Trophoblast cell (in vitro differentiated cells and primary cell): ENCODE data around the gene TACC3.

Source experiments
- DNase-seq, 2 donors: peaks; one replicate each; pipeline ENCODE4 v3.0.0-alpha.2; 2016
- H2AFZ ChIP-seq: 2 replicates; pipeline ENCODE4 v1.6.1; 2013; ENCODE audit warnings: low read length, moderate library complexity, mild to moderate bottlenecking; ENCODE audit not compliant: insufficient read depth, poor library complexity
- H2AK5ac ChIP-seq: 2 replicates; pipeline ENCODE4 v1.6.1; 2013; ENCODE audit warnings: mild to moderate bottlenecking, low read length
- H2BK120ac ChIP-seq: 2 replicates; pipeline ENCODE4 v1.6.1; 2013; ENCODE audit warnings: low read length, mild to moderate bottlenecking, moderate library complexity; ENCODE audit not compliant: insufficient read depth, poor library complexity
- H2BK12ac ChIP-seq: 2 replicates; pipeline ENCODE4 v1.6.1; 2013; ENCODE audit warnings: mild to moderate bottlenecking, low read length, moderate library complexity
- H2BK5ac ChIP-seq: 2 replicates; pipeline ENCODE4 v1.6.1; 2013; ENCODE audit warnings: low read length, low read depth, moderate library complexity, mild to moderate bottlenecking; ENCODE audit not compliant: poor library complexity
- H3K14ac ChIP-seq: 2 replicates; pipeline ENCODE4 v1.6.1; 2013; ENCODE audit warnings: mild to moderate bottlenecking, low read length
- H3K18ac ChIP-seq: 2 replicates; pipeline ENCODE4 v1.6.1; 2013; ENCODE audit warnings: mild to moderate bottlenecking, low read length
- H3K23ac ChIP-seq: 2 replicates; pipeline ENCODE4 v1.6.1; 2013; ENCODE audit warnings: low read length
- H3K27ac ChIP-seq: 2 replicates; pipeline ENCODE4 v1.5.1; 2013; ENCODE audit warnings: low read depth, mild to moderate bottlenecking, inconsistent platforms, low read length, moderate library complexity
- H3K27me3 ChIP-seq: 2 replicates; pipeline ENCODE4 v1.6.1; 2013; ENCODE audit warnings: inconsistent platforms, mild to moderate bottlenecking, low read length, moderate library complexity; ENCODE audit not compliant: insufficient read depth
- H3K36me3 ChIP-seq, 2 experiments: 1 replicate in 1 of 2; 2 replicates in 1 of 2; pipeline ENCODE4 v1.6.1; 2013; ENCODE audit warnings: low read length in 2 of 2, mild to moderate bottlenecking in 2 of 2, moderate library complexity in 1 of 2; ENCODE audit not compliant: insufficient read depth in 2 of 2, control insufficient read depth in 1 of 2
- H3K4ac ChIP-seq: 2 replicates; pipeline ENCODE4 v1.6.1; 2013; ENCODE audit warnings: low read depth, mild to moderate bottlenecking, low read length, moderate library complexity
- H3K4me1 ChIP-seq, 2 experiments: 1 replicate in 1 of 2; 2 replicates in 1 of 2; pipeline ENCODE4 v1.6.1; 2013; ENCODE audit warnings: low read length in 2 of 2, mild to moderate bottlenecking in 2 of 2, moderate library complexity in 1 of 2; ENCODE audit not compliant: insufficient read depth in 2 of 2, control insufficient read depth in 1 of 2
- H3K4me2 ChIP-seq: 2 replicates; pipeline ENCODE4 v1.6.1; 2013; ENCODE audit warnings: inconsistent platforms, mild to moderate bottlenecking, low read length, moderate library complexity
- H3K4me3 ChIP-seq: 2 replicates; pipeline ENCODE4 v1.5.1; 2013; ENCODE audit warnings: mild to moderate bottlenecking, low read depth, low read length, inconsistent platforms
- H3K79me1 ChIP-seq: one replicate; pipeline ENCODE4 v1.6.1; 2013; ENCODE audit warnings: low read length
- H3K79me2 ChIP-seq: 2 replicates; pipeline ENCODE4 v1.6.1; 2013; ENCODE audit warnings: low read length, mild to moderate bottlenecking; ENCODE audit not compliant: control insufficient read depth, insufficient read depth, poor library complexity
- H3K9ac ChIP-seq: 2 replicates; pipeline ENCODE4 v1.6.1; 2013; ENCODE audit warnings: mild to moderate bottlenecking, low read length
- H3K9me3 ChIP-seq: 2 replicates; pipeline ENCODE4 v1.6.1; 2013; ENCODE audit warnings: low read depth, mild to moderate bottlenecking, control low read depth, inconsistent platforms, low read length; ENCODE audit not compliant: insufficient read depth
- H4K12ac ChIP-seq: 2 replicates; pipeline ENCODE4 v1.6.1; 2013; ENCODE audit warnings: low read depth, mild to moderate bottlenecking, low read length, moderate library complexity
- H4K8ac ChIP-seq: 2 replicates; pipeline ENCODE4 v1.6.1; 2013; ENCODE audit warnings: low read depth, mild to moderate bottlenecking, low read length, moderate library complexity
- H4K91ac ChIP-seq: one replicate; pipeline ENCODE4 v1.6.1; 2013; ENCODE audit warnings: low read depth, mild to moderate bottlenecking, low read length, moderate library complexity
- WGBS: extraction: QIAGEN DNeasy Blood & Tissue Kit; methylation state at CpG from one replicate; pipeline ENCODE4 v1.1.7; 2013; ENCODE audit warnings: missing lambda C conversion rate; ENCODE audit not compliant: insufficient read length, insufficient coverage; ENCODE audit errors: extremely low coverage; 5-methylcytosine and 5-hydroxymethylcytosine counted together

Gene TACC3

GRCh38 chr4:1686440-1687036 lies 34.8 kb upstream of the TACC3 start:
- no peak overlapping the region for H3K14ac ChIP-seq
- peaks cover 11% of the 10 kb centered on the region in 2 experiments for H3K4me1 ChIP-seq
- H3K9ac ChIP-seq: no peak overlapping the region
- H3K36me3 ChIP-seq: peaks cover 9 to 14% of the 10 kb centered on the region in 2 experiments
- no peak overlapping the region for H3K27ac ChIP-seq
- H4K91ac ChIP-seq: no peak overlapping the region
- H3K79me1 ChIP-seq: peaks cover 7% of the 10 kb centered on the region
- H4K12ac ChIP-seq: no peak overlapping the region
- H2BK12ac ChIP-seq: no peak overlapping the region
- H3K4me2 ChIP-seq: no peak overlapping the region
- no peak overlapping the region for H3K18ac ChIP-seq
- DNase-seq: no peak
- H3K4ac ChIP-seq: no peak overlapping the region
- no peaks in the 10 kb centered on the region for H3K9me3 ChIP-seq
- no peak overlapping the region for H2BK5ac ChIP-seq
- peaks cover 6% of the 10 kb centered on the region for H3K27me3 ChIP-seq
- H2AK5ac ChIP-seq: no peak overlapping the region
- H2AFZ ChIP-seq: no peak overlapping the region
- H2BK120ac ChIP-seq: no peak overlapping the region
- no peaks in the 10 kb centered on the region for H3K79me2 ChIP-seq
- no peak overlapping the region for H4K8ac ChIP-seq
- no peak overlapping the region for H3K4me3 ChIP-seq
- WGBS: no CpG with 5 or more reads among the region's 7 CpGs
- H3K23ac ChIP-seq: no peak overlapping the region

- H4K12ac ChIP-seq: no peak overlapping the region
- H2BK120ac ChIP-seq: no peak overlapping the region
- no peaks in the 10 kb centered on the region for H3K4me1 ChIP-seq
- H3K4me2 ChIP-seq: no peak overlapping the region
- H3K4ac ChIP-seq: no peak overlapping the region
- H3K79me2 ChIP-seq: no peaks in the 10 kb centered on the region
- no CpG with 5 or more reads among the region's 3 CpGs for whole genome bisulfite sequencing
- peaks cover 32 to 48% of the 10 kb centered on the region in 2 experiments for H3K36me3 ChIP-seq
- no peak overlapping the region for H4K8ac ChIP-seq
- H3K27me3 ChIP-seq: no peaks in the 10 kb centered on the region
- no peaks in the 10 kb centered on the region for H3K9me3 ChIP-seq
- no peak overlapping the region for H3K9ac ChIP-seq
- H3K27ac ChIP-seq: no peak overlapping the region
- H2AFZ ChIP-seq: no peak overlapping the region
- no peak overlapping the region for H3K18ac ChIP-seq
- H2BK12ac ChIP-seq: no peak overlapping the region
- no peak overlapping the region for H3K4me3 ChIP-seq
- no peak for DNase-seq
- H4K91ac ChIP-seq: no peak overlapping the region
- no peak overlapping the region for H3K23ac ChIP-seq
- H2BK5ac ChIP-seq: no peak overlapping the region
- no peaks in the 10 kb centered on the region for H3K79me1 ChIP-seq
- H3K14ac ChIP-seq: no peak overlapping the region
- H2AK5ac ChIP-seq: no peak overlapping the region
Measured at GRCh38 chr4:1690698-1691097, 30.6 kb upstream of the TACC3 start.

DNA sequence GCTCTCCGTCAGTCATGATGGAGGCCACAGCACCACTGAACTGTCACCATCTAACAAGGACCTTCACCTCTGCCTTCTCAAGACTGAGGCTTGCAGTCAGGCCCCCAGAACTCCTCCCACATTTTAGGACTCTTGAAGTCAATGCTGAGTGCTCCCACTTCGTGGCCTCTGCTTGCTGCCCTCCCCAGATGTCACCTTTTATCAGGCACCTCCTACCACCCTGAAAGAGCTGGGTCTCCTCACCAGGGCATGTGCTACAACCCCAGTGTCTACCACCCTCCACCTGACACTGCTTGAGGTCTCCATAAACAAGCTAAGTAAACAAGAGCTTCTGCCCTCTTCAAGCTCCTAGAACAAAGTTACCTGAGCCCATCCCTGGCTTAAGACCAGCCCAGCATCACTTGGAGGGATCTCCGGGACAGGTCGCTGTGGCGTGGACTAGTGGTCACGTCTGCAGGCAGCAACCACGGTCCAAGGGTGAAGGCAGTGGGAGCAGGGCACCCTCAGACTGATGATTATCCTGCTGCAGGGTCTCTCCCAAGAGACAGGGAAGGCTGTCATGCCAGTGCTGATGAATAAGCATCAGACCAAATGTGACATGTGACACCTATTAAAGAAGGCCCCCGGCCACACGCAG lies 29.5 kb upstream of the TACC3 start:
- Histone ChIP-seq H2BK120ac (no peak overlapping the region), H3K4me1 (no peaks in the 10 kb centered on the region), H2BK12ac (no peak overlapping the region), H4K91ac (no peak overlapping the region), H3K4me3 (no peak overlapping the region), H3K27me3 (no peaks in the 10 kb centered on the region), H4K8ac (no peak overlapping the region), H2BK5ac (no peak overlapping the region), H3K4me2 (no peak overlapping the region), H3K4ac (no peak overlapping the region), H3K9me3 (no peaks in the 10 kb centered on the region), H3K23ac (no peak overlapping the region), H3K18ac (no peak overlapping the region), H3K79me2 (no peaks in the 10 kb centered on the region), H3K79me1 (no peaks in the 10 kb centered on the region), H3K27ac (no peak overlapping the region), H3K36me3 (peaks cover 38 to 56% of the 10 kb centered on the region in 2 experiments), H3K14ac (no peak overlapping the region), H2AK5ac (no peak overlapping the region), H2AFZ (no peak overlapping the region), H4K12ac (no peak overlapping the region), H3K9ac (no peak overlapping the region)
- no peak for DNase-seq
- no CpG with 5 or more reads among the region's 9 CpGs for WGBS

DNA sequence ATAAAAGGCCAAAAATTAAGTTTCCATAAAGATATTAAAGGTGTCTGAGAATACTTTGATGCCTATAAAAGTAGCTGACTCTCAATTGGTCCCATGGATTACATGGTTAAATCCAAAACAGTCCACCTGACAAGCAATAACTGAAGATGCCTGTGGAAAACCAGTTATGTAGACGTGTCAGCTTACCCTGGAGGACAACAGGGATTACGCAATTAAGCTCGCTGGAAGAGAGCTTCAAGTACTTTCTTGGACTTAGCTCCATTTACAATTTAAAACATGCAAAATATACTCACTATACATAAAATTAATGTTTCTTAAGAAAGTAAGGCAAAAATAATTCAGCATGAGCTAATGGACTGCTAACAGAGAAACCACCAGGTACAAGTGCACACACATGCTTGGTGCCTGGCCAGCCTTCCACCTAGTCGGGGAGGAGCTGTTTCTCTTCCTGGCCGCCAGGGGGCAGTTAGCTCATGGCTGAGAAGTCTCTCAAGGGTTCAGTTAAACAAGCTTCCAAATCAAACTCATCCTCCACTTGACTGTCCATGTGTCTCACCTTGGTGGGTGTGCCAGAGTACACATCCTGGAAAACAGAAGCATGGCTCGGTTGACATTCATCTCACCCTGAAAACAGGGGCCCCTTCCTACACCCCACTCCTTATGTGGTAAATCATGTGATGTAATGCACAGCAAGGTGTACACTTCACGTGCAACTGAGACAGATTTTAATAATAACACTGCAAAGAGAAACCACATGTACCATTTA lies 28.0 kb upstream of the TACC3 start:
- H2BK120ac ChIP-seq: no peak overlapping the region
- peaks cover 46 to 63% of the 10 kb centered on the region in 2 experiments for H3K36me3 ChIP-seq
- no peak overlapping the region for H3K14ac ChIP-seq
- no peaks in the 10 kb centered on the region for H3K27me3 ChIP-seq
- H3K18ac ChIP-seq: no peak overlapping the region
- H3K4me3 ChIP-seq: no peak overlapping the region
- H2AFZ ChIP-seq: no peak overlapping the region
- no peak overlapping the region for H4K8ac ChIP-seq
- no peak overlapping the region for H3K4ac ChIP-seq
- H3K4me1 ChIP-seq: no peaks in the 10 kb centered on the region
- H3K9me3 ChIP-seq: no peaks in the 10 kb centered on the region
- no peak overlapping the region for H4K12ac ChIP-seq
- H3K9ac ChIP-seq: no peak overlapping the region
- H3K79me1 ChIP-seq: no peaks in the 10 kb centered on the region
- no peak overlapping the region for H3K27ac ChIP-seq
- H2BK12ac ChIP-seq: no peak overlapping the region
- H3K23ac ChIP-seq: no peak overlapping the region
- WGBS: no CpG with 5 or more reads among the region's 7 CpGs
- no peak overlapping the region for H2BK5ac ChIP-seq
- no peak overlapping the region for H2AK5ac ChIP-seq
- no peak overlapping the region for H3K4me2 ChIP-seq
- no peaks in the 10 kb centered on the region for H3K79me2 ChIP-seq
- H4K91ac ChIP-seq: no peak overlapping the region
- peak; percentile 77 to 95 for DNase-seq
